SH-SY5Y (cell line): ENCODE data around the gene CRELD2.

Experiments
- GATA2 ChIP-seq: IDR thresholded peaks from 2 replicates; pipeline ENCODE4 v1.6.1; 2011; ENCODE audit warnings: mild to moderate bottlenecking, low read depth, low read length
- GATA3 ChIP-seq: IDR thresholded peaks from 2 replicates; pipeline ENCODE4 v1.6.1; 2011; ENCODE audit warnings: low read depth, mild to moderate bottlenecking, low read length, moderate library complexity

CRELD2 gene

DNA sequence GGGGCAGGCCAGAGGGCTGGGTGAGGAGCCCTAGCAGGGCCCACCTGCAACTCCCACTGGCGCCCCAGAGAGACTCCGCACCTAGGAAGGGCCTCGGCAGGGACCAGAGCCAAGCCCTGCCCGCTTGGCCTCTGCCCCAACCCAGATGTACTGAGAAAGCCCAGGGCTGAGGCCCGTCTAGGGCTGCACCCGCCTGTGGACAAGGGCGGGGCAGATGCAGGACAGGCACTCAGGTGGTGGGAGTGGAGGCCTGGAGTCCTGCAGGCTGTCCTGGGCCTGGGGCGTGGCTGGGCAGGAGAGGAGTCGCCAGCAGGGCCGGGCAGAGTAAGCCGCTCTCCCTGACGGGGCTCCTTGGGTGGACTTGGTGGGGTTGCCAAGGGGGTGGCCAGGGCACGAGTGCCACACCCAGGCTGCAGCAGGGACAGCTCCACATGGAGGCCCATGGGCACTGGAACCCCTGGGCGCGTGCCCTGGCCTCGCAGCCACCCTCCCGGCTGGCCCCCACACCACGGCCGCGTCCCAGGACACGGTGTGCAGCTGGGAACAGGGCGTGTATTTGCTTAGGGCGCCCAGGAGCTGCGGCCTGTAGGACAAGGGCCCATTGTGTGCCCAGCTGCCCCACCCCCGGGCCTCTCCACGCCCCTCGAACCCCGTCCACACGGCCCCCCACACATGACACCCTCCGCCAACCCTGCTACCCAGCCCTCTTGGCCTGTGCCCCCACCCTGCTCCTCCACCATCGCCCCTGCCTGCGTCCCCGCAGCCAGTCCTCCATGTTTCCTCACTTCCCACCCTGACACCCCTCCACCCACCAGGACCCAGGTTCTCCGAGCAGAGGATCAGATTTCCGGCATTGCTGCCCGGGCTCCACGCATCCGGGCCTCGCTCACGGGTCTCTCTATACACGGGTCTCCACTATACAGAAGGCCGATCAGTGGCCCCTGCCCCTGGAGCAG, 30.8 kb downstream of the CRELD2 start:
- no peak for TF ChIP-seq GATA2
- TF ChIP-seq GATA3, result no peak

DNA sequence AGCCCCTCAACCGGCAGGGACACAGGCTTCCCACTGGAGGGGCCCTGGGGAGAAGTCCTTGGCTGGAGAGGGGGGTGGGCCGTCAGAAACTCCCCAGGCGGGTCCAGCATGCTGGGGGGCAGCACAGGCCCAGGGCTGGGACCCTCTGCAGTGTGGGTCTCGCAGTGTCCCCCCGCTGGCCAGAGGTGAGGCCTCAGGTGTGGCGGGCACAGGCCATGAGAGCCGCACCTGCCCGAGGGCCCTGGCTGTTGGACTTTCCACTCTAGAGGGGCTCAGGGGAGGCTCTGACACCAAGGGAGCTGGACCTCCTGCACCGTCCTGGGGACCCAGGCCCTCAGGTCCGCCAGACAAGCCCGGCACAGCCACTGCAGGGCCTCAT, 31.5 kb downstream of the CRELD2 start:
- no peak for TF ChIP-seq GATA2
- no peak for TF ChIP-seq GATA3

DNA sequence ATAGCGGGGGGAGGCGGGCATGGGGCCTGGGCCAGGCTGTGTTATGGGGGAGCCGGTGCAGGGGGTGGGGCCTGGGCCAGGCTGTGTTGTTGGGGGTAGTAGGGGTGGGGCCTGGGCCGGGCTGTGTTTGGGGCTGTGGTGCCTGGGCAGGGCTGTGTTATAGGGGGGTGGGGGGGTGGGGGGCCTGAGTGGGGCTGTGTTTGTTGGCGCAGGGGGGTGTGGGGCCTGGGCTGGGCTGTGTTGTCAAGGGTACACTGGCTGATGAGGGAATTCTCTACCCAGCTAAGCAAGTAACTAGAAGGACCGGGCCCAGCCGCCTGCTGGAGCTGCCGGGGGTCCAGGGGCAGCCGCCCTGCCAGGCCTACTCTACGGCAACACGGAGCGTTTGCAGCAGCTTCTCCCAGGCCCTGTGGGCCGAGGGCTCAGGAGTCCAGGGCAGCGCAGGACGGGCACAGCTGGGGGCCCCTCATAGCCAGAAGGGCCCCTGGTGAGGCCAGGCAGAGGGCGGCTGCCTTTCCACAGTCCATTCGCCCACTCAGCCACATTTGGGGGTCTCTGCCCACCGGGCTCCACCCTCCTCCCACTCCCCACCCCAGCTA, 32.1 kb downstream of the CRELD2 start:
- no peak for TF ChIP-seq GATA2
- no peak for TF ChIP-seq GATA3

DNA sequence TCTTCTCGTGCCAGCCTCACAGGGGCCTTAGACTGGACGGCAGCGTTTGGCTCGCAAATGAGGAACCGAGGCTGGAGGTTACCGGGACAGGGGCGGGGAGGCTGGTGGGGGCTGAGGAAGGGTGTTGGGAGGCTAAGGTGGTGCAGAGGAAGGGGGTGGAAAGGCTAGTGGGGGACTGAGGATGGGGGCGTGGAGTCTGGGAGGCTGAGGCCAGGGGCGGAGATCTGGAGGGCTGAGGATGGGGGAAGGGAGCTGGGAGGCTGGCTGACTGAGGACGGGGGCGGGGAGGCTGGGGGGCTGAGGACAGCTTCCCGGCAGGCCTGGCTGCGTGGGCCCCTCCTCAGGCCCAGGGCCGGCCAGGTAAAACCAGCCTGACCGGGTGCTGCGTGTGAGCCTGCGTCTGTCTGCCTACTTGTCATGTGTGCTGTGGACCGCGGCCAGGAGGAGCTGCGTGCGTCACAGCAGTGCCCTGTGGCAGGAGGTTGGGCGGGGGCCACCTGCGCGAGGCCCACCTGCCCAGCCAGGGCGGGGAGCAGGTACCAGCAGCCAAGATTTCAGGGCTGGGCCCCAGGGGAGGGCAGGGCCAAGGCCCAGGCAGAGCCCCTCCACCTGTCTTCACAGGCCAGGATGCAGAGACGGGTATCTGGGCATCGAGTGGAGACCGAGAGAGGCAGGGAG, 32.7 kb downstream of the CRELD2 start:
- TF ChIP-seq GATA3 (no peak), GATA2 (no peak)

DNA sequence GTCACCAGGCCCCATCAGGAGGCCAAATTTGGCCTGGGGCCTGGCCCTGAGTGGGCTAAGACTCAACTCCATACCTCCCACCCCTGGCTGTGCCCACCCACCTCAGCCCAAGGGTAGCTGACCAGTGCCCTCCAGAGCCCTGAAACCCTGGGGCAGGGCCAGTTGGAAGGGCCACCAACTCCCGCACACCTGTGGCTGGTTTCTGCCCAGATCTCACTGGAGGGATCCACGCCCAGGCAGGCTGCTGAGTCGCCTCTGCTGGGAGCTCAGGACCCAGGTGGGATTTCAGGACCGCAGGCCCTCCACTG, 33.2 kb downstream of the CRELD2 start:
- TF ChIP-seq GATA2 (no peak), GATA3 (no peak)

DNA sequence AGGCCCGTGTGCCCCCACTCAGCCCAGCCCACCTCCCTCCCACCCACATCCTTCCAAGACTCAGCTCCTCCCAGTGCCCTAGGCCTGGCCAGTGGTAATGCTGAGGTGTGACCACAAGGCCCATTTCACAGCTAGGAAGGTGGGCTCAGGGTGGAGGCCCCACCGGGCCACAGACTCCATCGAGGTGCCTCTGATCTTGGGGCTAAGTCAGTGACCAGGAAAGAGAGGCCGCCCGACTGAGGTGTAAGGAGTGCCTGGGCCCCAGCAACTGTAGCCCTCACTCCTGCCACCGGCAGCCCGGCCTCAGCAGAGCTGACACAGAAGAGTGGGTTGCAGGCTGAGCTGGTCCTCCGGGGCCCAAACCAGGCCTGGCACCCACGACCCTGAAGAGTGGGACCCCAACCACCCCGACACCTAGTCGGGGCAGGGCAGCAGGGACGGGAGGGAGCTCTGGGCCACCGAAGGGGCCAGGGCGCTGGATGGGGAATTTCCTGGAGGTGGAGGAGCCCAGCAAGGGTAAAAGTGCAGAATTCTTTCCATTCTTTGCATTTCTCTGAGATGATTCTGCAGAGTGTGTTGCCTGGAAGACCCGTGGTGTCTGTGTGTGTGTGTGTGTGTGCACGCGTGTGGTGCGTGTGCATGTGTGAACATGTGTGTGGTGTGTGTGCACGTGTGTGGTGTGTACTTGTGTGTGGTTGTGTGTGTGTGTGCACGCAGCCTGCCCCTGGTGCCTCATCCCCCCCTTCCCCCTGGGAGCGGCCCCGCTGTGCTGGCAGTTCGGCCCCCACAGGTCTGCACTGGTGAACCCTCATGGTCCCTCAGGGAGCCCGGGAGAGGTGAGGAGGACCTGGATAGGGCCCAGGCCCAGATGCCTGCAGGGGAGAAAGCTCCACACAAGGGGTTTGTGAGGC, 33.8 kb downstream of the CRELD2 start:
- TF ChIP-seq GATA3 (no peak), GATA2 (no peak)

DNA sequence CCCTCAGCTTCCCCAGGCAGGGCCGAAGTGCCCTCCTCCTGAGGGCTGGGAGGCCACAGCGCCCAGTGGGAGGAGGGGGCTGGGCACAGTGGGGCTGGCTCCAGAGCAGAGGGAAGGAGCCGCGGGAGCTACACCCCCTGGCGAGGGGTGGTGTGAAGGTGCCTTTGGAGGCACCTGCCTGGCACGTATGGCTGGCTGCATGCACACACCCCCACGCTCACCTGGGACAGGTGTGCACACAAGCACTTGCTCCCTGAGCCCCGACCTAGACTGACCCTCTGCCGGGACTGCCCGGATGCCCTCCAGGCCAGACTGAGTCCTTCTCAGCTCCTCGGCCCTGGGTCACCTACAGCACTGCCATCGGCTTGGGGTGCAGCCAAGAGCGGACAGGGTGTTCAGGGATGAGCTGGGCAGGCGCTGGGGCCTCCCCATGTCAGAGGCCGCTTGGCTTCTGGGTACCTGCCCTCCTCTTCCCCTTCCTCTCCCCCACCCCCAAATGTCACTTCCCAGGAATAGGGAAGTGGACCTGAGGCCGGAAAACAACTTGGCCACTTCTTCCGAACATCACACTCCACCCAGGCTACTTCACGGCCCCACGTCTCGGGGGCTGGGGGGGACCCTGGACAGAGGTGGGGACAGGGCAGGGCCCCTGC, 34.7 kb downstream of the CRELD2 start:
- TF ChIP-seq GATA3 (no peak), GATA2 (no peak)

DNA sequence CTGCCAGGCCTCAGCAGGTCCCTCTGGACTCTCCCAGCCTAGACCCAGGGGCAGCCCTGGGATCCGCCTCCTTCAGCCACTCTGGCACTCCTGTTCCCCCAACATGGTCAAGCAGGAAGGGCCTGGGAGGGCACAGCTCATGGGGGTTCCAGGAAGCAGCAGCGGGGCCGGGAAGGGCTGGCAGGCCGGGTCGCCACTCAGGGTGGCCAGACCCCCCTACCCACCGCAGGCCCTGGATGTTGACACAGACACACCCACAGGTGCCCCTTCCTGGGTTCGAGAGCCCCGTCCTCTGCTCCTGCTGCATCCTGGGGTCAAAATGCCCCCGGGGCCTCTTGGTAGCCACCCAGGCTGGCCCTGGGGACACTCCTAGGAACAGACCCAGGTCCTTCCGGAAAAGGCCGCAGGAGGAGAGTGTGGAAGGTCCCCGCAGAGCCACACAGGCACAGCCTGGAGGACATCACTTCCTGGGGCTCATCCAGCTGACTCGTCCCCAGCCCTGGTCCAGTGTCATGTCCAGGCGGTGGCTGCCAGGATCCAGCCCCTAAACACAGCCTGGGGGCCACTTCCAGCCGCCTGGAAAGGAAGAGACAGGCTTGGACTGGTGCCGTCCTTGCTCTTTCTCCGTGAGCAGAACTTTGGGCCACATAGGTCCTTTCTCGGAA, 35.4 kb downstream of the CRELD2 start:
- TF ChIP-seq GATA2 (no peak), GATA3 (no peak)

DNA sequence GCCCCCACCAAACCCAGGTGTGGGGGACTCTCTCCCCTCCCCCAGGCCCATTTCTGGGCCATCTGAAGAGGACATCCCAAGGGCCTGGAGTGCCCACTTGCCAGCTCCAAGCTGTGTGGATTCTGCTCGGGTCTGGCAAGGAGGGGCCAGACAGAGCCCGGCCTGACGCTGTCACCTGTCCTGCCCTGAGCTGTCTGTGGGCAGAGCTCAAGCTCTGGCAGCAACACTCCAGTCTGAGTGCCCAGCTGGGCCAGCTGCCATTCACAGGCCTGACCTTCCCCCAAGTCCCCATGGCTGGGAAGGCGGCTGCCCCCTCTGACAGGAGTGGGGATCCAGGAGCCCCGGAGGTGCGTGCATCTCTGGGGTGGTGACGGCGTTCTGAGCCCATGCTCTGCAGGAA, 35.9 kb downstream of the CRELD2 start:
- no peak for TF ChIP-seq GATA3
- no peak for TF ChIP-seq GATA2

DNA sequence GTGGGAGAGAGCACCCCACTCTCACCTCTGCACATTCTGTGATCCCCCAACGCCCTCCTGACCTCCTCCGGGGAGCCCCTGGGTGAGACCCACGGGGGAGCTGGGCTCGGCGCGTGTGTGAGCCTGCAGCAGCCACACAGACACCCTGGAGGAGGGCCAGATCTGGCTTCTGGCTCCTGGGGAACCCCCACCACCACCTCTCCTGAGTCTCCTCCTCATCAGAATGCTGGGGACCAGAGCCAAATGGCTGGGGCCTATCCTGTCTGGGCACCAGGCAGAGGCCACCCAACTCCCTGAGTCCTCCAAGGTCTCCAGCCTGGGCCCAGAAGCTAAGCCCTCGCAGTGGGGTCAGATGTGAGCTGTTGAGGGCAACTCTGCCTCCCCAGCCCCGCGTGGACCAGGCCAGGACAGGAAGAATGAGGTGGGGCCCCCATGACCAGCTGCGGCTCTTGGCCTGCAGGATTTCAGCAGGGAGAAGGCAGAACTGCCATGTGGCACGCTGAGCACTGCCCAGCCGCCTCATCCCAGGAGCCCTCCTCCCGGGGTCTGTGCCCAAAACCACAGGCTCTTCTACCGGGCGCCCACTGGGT, 36.7 kb downstream of the CRELD2 start:
- TF ChIP-seq GATA3, result no peak
- no peak for TF ChIP-seq GATA2

DNA sequence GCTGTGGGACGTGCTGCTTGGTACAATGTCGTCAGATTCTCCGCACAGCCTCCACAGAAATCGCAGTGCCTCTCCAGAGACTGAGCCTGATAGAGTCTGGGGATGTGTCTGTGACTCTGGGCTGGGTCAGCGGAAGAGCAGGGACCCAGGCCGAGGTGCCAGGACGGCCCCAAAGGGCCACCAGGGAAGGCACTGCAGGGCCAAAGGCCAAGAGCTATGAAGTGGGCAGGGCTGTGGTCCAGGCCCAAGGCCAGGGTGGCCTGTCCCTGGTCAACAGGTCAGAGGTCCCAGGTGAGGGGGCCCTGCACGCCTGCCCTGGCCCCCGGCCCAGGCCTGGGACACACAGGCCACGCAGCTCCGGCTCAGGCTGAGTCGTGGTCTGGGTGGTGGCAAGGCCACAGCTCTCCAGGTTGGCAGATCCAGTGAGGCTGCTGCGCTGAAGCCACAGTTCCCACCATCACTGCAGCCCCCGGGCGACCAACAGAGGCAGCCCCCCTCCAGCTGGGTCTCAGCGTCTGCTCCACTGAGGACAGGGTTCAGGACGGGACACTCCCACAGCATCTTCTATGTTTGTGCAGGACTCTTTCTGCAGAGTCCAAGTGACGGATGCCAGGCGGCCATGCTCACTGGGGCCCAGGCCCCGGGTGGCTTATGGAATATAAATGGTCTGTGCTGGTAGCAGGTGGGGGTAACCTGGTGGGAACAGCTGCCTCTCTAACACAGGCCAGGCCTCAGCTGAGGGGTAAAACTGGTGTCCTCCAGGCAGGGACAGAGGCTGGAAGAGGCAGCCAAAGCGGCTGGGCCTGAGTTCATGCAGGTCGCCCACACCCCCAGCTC, 37.4 kb downstream of the CRELD2 start:
- TF ChIP-seq GATA3 (no peak), GATA2 (no peak)

DNA sequence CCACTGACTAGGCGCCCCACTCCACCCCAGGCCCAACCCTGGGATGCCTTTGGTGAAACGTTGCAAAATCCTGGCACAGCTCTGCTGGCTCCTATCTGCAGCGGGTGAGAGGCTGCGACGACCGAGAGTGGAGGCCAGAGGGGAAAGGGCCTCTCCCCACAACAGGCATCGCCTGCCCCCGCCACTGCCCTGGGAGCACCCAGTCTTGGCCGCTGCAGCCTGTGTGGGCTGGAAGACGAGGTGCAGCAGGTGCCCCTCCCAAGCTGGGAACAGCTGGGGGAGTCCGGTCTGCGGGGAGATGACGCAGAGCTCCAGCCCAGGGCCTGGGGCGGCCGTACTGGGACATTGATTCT, 38.0 kb downstream of the CRELD2 start:
- TF ChIP-seq GATA2 (no peak), GATA3 (no peak)
